Measurements from ENCODE around the gene STXBP6.

GRCh38 chr14:24910408-24910986 lies 139.4 kb downstream of the STXBP6 start:
- TF ChIP-seq POLR2AphosphoS5 (IDR thresholded peaks at IDR 0.05; ENCODE audit: low read depth, low read length) (no peak), TAF1 (IDR thresholded peaks at IDR 0.05; ENCODE audit: borderline replicate concordance, insufficient read depth, low read length) (no peak), SIN3A (IDR thresholded peaks at IDR 0.05; ENCODE audit: borderline replicate concordance, insufficient read depth, low read length) (no peak), REST (IDR thresholded peaks at IDR 0.05; ENCODE audit: insufficient read depth in 1 of 2, low read depth in 2 of 2, low read length in 2 of 2) (no peak), FOXP2 (optimal IDR thresholded peaks at IDR 0.05; ENCODE audit: borderline replicate concordance, extremely low read depth, extremely low read length, insufficient read depth) (no peak)
